WERI-Rb-1 (cell line): ENCODE results near the gene MAGI1.

Experiments used
- DNase-seq: peaks from one replicate; pipeline ENCODE4 v3.0.0-alpha.2; 2020
- H3K27ac ChIP-seq: fragments of 250-450 bp; sonication (Bioruptor Pico); 2 replicates; pipeline ENCODE4 v1.5.1; 2020; ENCODE audit warnings: mild to moderate bottlenecking, moderate library complexity
- H3K27me3 ChIP-seq: fragments of 250-450 bp; sonication (Bioruptor Pico); 2 replicates; pipeline ENCODE4 v1.5.1; 2021; ENCODE audit warnings: mild to moderate bottlenecking, low read depth, moderate library complexity; ENCODE audit not compliant: insufficient read depth, severe bottlenecking
- H3K36me3 ChIP-seq: fragments of 250-450 bp; sonication (Bioruptor Pico); 2 replicates; pipeline ENCODE4 v1.5.1; 2020; ENCODE audit warnings: mild to moderate bottlenecking, moderate library complexity
- H3K4me3 ChIP-seq: 2 replicates; pipeline ENCODE4 v1.5.1; 2011; ENCODE audit warnings: low read depth, mild to moderate bottlenecking, control low read depth, low read length
- H3K9me3 ChIP-seq: fragments of 250-450 bp; sonication (Bioruptor Pico); 2 replicates; pipeline ENCODE4 v1.5.1; 2021; ENCODE audit warnings: mild to moderate bottlenecking, moderate library complexity; ENCODE audit not compliant: severe bottlenecking
- CTCF ChIP-seq: IDR thresholded peaks from 2 replicates; pipeline ENCODE4 v1.5.1; 2011; ENCODE audit warnings: low read depth, mild to moderate bottlenecking, control low read depth, inconsistent platforms, low read length

The MAGI1 gene

DNA sequence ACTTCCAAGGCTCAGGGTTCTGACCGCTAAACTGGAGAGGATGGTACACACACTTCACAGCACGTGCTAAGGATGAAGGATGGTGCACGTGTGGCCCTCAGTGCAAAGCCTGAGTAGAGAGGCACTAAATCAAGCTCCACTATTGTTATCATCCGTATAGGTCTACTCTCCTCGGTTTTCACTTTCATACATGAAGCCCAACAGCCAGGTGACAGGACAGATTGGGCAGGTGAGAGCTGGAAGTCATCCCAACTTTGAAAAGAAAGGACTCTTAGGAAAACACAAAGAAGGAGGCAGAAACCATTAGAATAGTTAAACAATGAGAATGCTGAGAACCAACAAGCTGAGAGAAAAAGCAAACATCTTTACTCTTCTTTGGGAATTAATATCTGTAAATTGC, 21.1 kb downstream of the MAGI1 start:
- no peak for DNase-seq
- Histone ChIP-seq H3K27ac (no peak overlapping the region), H3K4me3 (no peak overlapping the region), H3K36me3 (no peaks in the 10 kb centered on the region), H3K9me3 (no peaks in the 10 kb centered on the region), H3K27me3 (no peaks in the 10 kb centered on the region)
- no peak for TF ChIP-seq CTCF

GRCh38 chr3:66017084-66017483, 21.6 kb downstream of the MAGI1 start:
- Histone ChIP-seq H3K36me3 (no peaks in the 10 kb centered on the region), H3K27me3 (no peaks in the 10 kb centered on the region), H3K9me3 (no peaks in the 10 kb centered on the region), H3K4me3 (no peak overlapping the region), H3K27ac (no peak overlapping the region)
- TF ChIP-seq CTCF, result no peak
- no peak for DNase-seq

GRCh38 chr3:66015841-66016240, 22.9 kb downstream of the MAGI1 start:
- Histone ChIP-seq H3K27me3 (no peaks in the 10 kb centered on the region), H3K4me3 (no peak overlapping the region), H3K27ac (no peak overlapping the region), H3K9me3 (no peaks in the 10 kb centered on the region), H3K36me3 (no peaks in the 10 kb centered on the region)
- no peak for TF ChIP-seq CTCF
- DNase-seq, result no peak

GRCh38 chr3:66014651-66015050, 24.1 kb downstream of the MAGI1 start:
- no peak overlapping the region for H3K27ac ChIP-seq
- TF ChIP-seq CTCF, result no peak
- no peak overlapping the region for H3K4me3 ChIP-seq
- DNase-seq, result no peak
- H3K27me3 ChIP-seq, result no peaks in the 10 kb centered on the region
- no peaks in the 10 kb centered on the region for H3K36me3 ChIP-seq
- no peaks in the 10 kb centered on the region for H3K9me3 ChIP-seq

DNA sequence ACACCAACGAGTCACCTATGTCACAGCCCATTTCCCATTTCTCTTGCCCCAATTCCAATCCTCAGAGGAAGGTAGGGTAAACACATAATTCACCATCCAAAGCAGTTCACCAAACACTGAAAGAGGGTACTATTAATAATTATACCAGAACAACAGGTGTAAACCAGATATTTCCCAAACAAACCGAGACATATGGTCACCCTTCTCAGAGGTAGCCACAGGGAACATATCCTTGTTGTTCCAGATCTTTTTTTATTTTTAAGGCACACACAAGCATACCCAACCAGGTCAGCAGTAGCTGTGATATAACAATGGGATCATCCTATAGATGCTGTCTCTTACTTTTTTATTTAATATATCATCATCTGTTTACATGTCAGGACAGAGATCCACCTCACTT, 24.7 kb downstream of the MAGI1 start:
- no peak for DNase-seq
- Histone ChIP-seq H3K27me3 (no peaks in the 10 kb centered on the region), H3K36me3 (no peaks in the 10 kb centered on the region), H3K9me3 (no peaks in the 10 kb centered on the region), H3K27ac (no peak overlapping the region), H3K4me3 (no peak overlapping the region)
- no peak for TF ChIP-seq CTCF

- no peaks in the 10 kb centered on the region for H3K36me3 ChIP-seq
- TF ChIP-seq CTCF, result no peak
- H3K27me3 ChIP-seq, result no peaks in the 10 kb centered on the region
- no peaks in the 10 kb centered on the region for H3K9me3 ChIP-seq
- DNase-seq, result no peak
- H3K27ac ChIP-seq, result no peak overlapping the region
- H3K4me3 ChIP-seq, result no peak overlapping the region
Observed at GRCh38 chr3:66012711-66013110, 26.0 kb downstream of the MAGI1 start.
